ENCODE data around the gene NR1D2.
"Not testable (repeated sequence)": the region's sequence is repeated elsewhere in the genome, so short reads cannot be mapped to it uniquely, and the experiment has no call there.

NR1D2 gene

DNA sequence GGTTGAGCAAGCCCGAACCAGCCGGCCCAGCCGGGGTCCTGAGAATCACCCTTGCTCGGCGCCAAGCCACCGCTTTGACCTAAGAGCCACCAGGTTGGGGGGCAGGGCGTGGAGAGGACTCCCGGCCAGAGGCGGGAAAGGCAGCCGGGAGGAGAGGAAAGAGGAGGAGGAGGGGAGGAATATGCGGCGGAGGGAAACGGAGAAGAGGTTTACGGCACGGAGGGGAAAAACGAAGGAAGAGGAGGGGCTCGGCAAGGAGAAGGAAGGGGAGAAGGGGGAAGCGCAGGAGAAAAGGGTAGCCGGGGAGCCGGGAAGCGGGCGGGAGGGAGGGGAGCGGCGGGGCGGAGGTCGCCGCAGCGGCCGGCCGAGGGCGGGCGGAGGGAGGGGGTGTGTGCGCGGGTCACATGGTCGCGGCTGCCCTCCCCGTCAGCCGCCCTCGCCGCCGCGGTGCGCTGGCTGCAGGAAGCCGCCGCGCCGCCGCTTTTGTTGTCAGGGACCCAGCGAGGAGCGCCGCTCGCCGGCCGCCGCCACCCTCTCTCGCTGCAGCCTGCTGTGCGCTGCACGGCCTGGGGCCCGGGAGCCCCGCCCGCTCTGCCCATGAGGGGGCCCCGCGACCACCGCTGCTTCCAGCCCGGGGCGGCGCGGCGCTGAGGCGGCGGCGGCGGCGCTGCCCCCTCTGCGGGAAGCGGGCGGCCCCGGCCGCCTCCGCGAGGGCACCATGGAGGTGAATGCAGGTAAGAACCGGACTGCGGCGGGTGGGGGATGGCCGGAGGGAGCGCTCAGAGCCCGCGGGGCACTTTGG is at the start of gene NR1D2:
NR1D2 (plus strand) TSS at position 426 of the 802 bp plus-strand sequence; CDS start at position 719, 293 bp downstream.
- peak; percentile 82 for DNase-seq

- no peak for DNase-seq
These were observed 44.3 kb upstream of the NR1D2 start for GRCh38 chr3:23900744-23901143.

DNA sequence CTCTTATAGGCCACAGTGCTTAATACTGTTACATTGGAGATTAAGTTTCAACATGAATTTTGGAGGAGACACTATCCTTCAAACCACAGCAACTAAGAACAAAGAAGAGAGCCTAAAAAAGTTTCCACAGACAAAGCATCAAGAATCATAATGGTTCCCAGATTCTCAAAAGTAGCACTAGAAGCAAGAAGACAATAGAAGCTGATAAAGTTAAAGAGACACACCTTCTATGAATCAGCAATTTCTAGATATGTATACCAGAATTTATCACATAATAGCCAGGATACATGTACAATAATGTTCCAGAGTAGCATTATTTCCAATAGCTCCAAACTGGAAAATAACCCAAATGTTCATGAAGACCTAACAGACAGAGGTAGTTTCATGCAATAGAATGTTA is 40.5 kb upstream of the NR1D2 start:
- no peak for DNase-seq

- no peak for DNase-seq
These were observed 35.7 kb upstream of the NR1D2 start for GRCh38 chr3:23909341-23909740.

- DNase-seq: no peak
These were observed 33.7 kb upstream of the NR1D2 start for GRCh38 chr3:23911397-23911796.

- not testable (repeated sequence) for DNase-seq
These were observed 32.8 kb upstream of the NR1D2 start for GRCh38 chr3:23912335-23912734.

- no peak for DNase-seq
These were observed 31.9 kb upstream of the NR1D2 start for GRCh38 chr3:23913182-23913581.

DNA sequence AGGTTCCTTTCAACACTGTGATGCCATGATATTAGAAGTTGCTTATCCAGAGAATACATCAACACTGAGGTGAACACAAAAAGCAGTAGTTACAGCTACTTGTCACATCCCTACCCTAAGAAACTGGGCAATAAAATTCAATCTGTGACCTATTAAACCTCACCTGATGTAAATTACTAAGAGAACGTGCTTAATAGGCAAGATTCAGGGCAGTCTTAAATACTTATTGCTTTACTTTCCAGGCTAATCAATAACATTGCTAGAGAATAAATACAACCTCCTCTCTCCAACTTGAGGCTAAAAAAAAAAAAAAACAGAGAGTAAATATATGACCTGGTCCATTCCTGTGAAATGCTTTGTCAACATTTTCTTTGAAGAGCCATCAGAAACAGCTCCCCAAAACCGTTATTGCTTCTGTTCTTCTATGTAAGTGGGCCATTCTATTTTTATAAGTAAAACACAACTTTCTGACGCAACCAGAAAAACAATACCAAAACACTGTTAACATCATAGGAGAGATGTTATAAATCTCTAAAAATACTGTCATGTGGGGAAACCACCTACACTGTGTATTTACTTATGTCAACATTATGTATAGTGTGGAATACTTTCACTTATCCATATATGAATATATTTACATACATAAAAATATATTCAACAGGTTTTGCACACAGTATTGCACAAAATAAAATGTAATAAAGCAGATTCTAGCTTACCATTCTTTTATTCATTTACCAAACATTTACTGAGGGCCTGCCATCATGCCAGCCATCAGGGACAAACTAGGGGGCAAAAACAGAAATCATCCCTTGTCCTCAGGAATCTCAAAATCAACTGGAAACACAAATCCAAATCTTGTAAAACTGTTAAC is 31.0 kb upstream of the NR1D2 start:
- DNase-seq: no peak

GRCh38 chr3:23915537-23916108 is 29.5 kb upstream of the NR1D2 start:
- no peak for DNase-seq

- DNase-seq: no peak
These were observed 28.8 kb upstream of the NR1D2 start for GRCh38 chr3:23916152-23916885.

- peak; percentile 98 for DNase-seq
These were observed 28.0 kb upstream of the NR1D2 start, which contains the start of the genes NKIRAS1 and RPL15 for GRCh38 chr3:23916886-23917678. NKIRAS1 (minus strand) TSS chr3:23916990; CDS start chr3:23910904, 6,086 bp downstream. RPL15 (plus strand) TSS chr3:23917132; CDS start chr3:23917860, 728 bp downstream.

GRCh38 chr3:23917679-23918303 is 27.3 kb upstream of the NR1D2 start:
- not testable (repeated sequence) for DNase-seq

GRCh38 chr3:23918331-23918730 is 26.8 kb upstream of the NR1D2 start:
- DNase-seq: not testable (repeated sequence)

DNA sequence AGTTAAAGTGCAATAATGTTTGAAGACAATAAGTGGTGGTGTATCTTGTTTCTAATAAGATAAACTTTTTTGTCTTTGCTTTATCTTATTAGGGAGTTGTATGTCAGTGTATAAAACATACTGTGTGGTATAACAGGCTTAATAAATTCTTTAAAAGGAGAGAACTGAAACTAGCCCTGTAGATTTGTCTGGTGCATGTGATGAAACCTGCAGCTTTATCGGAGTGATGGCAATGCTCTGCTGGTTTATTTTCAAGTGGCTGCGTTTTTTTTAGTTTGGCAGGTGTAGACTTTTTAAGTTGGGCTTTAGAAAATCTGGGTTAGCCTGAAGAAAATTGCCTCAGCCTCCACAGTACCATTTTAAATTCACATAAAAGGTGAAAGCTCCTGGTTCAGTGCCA is 25.5 kb upstream of the NR1D2 start:
- DNase-seq: no peak

DNA sequence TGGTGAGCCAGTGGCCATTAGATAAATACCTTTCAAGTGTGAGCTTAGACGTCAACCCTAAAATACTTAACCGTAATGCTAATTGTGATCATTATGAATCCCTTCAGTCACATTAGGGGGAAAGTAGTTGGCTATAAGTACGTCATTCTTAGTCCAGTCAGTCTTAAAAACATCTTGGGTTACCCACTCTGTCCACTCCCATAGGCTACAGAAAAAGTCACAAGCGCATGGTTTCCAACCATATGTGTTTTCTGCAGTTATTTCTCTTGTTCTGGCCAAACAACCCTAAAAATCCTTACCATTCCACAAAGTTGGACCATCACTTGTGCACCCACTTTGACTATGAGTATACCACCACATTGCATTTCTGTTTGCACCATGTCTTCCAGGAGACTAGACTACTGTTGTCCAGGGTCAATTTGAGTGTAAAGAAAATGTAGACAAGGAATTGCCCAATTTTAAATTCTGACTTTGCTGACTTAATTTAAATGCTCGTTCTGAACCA is 24.9 kb upstream of the NR1D2 start:
- DNase-seq: no peak

DNA sequence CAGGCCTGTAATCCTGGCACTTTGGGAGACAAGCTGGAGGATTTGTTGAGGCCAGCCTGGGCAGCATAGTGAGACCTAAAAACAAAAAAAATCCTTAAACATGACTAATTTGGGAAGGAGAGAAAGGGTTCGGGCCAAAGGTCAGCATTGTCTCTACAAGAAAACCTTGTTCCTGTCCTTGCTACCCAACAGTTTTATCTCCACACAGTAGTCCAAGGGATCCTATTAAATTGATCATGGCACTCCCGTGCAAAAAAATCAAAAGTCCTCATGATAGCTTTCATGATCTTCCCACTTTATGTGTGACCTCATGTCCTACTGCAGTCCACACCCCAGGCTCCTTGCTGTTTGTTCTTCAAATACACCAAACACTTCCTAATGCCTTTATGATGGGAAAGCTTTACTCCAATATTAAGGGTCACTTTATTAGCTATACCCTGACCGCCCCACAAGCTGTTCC is 24.0 kb upstream of the NR1D2 start:
- DNase-seq: no peak

DNA sequence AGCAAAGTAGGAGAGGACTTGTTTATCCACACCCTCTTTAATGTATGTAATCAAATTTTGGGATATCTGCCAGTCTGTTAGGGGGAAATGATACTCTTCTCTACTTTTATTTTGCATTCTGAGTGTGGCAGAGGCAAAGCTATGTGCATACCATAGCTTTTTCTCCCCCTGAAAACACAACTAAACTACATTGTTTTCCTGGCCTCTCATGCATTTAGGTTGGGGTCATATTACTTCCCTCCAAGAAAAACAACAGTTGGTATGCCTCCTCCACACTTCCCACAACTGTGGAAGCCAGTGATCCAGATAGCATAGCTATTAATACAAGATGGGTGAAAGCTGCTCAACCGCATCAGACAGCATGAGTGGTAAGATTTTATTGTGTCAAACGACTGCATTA is 21.3 kb upstream of the NR1D2 start:
- DNase-seq: no peak

- DNase-seq: no peak
These were observed 18.8 kb upstream of the NR1D2 start for GRCh38 chr3:23926246-23926645.

DNA sequence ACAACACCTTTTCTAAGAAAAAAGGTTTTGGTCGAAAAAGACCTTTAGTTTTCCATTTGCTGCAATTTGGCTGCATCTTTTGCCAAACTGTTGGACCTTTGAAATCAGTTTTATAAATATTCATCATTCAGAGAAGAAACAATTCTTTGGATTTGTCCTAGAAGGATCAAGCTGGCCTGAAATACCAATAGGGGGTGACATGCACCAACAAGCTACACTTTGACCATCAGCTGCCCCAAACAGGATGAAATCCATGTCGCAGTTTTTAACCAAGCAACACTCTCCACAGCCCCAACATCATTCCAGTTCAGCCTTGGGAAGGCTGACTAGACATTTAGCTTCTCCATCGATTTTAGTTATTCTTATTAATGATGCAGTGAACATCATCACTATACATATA is 18.4 kb upstream of the NR1D2 start:
- DNase-seq: no peak

- DNase-seq: no peak
These were observed 16.6 kb upstream of the NR1D2 start for GRCh38 chr3:23928524-23928923.

DNA sequence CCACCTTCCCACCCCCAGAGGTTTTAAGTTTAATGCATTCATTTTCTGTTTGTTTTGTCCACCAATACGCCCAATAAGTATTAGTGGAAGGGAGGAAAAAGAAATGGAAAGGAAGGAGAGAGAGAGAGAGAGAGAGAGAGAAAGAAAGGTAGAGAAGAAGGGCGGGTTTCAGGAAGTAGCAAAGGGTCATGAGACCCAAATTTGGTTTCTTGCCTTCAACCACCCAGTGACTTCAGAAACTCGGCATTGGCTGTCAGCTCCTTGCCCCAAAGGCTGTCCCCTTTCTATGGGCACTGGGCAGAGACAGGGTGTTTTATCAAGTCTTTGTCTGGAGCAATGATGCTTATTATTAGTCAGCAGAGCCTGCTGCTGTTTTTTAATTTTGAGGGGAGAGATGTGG is 13.5 kb upstream of the NR1D2 start:
- DNase-seq: no peak

Measured in CD4-positive, alpha-beta T cell treated with Interleukin-21 for 1 hour (primary cell).